Measurements from ENCODE around the gene TNFAIP6.

TNFAIP6 gene

DNA sequence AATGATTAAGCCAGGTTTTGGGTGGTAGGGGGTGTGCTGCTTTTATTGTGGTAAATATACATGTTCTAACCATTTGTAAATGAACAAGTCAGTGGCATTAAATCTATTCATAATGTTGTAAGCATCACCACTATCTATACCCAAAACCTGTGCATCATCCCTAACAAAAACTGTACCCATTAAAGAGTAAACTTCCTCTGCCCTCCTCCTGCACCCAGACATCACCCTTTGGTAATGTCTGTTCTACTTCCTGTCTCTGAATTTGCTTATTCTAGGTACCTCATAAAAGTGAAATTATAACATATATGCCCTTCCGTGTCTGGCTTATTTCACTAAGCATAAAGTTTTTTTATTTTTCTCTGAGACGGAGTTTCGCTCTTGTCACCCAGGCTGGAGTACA is 66.4 kb downstream of the TNFAIP6 start:
- no peak for DNase-seq
